HepG2 (cell line): ENCODE results near the gene MS4A14. TPM values are rescaled to one million over a fixed set of nuclear protein-coding genes. Genes with fewer than 3 reads are reported as not detected.

Source experiments
- ATAC-seq: fragments of 200-7000 bp; cut with Tn5 transposase; 3 replicates; pipeline ENCODE4 v1.9.1; 2020; ENCODE audit warnings: mild to moderate bottlenecking, moderate library complexity
- BruUV-seq: library from RNA; stranded (reverse); fragments of 400-500 nt; replicated peaks from 2 replicates; lab custom pipeline; 2021; lab: Mats Ljungman, UMichigan
- CTCF ChIA-PET: fragments of 300-600 bp; formaldehyde crosslinking; extraction: SDS; loops from one replicate; lab custom pipeline; 2021; ENCODE audit warnings: low total read pairs, inconsistent platforms, low intra/inter-chr PET ratio; lab: Yijun Ruan, JAX
- POLR2A ChIA-PET: fragments of 350-600 bp; sonication (Branson Sonifier 250); formaldehyde crosslinking; loops from one replicate; lab custom pipeline; 2020; ENCODE audit warnings: antibody characterized with exemption, inconsistent platforms; lab: Yijun Ruan, JAX
- DNase-seq: peaks from one replicate; pipeline ENCODE4 v3.0.0-alpha.2; 2015; ENCODE audit warnings: low spot score
- FAIRE-seq: peaks from 3 replicates; lab custom pipeline; 2011; peaks lifted over from hg19 to GRCh38; lab: Jason Lieb, UNC
- H2AFZ ChIP-seq: one replicate; pipeline ENCODE4 v1.6.1; 2011; ENCODE audit warnings: low read length, inconsistent platforms
- H3K27ac ChIP-seq: fragments of 300-600 bp; 3 replicates; pipeline ENCODE4 v1.8.0; 2011; ENCODE audit warnings: mixed run types, mild to moderate bottlenecking, mixed read lengths, low read length, inconsistent platforms; ENCODE audit not compliant: insufficient read depth; ENCODE audit errors: extremely low read length
- H3K27me3 ChIP-seq, 2 experiments: fragments of 200-600 bp in 1 of 2; 2 replicates in 1 of 2; 3 replicates in 1 of 2; pipeline versions ENCODE4 v1.6.0 to v1.8.0; 2011; ENCODE audit warnings: low read length in 2 of 2, mild to moderate bottlenecking in 2 of 2, moderate library complexity in 2 of 2, inconsistent platforms in 1 of 2; ENCODE audit not compliant: insufficient read depth in 2 of 2, control insufficient read depth in 1 of 2
- H3K36me3 ChIP-seq, 2 experiments: fragments of 200-600 bp in 1 of 2; replicated peaks in 1 of 2; 2 replicates in 1 of 2; 3 replicates in 1 of 2; pipeline versions ENCODE4 v1.5.1 to v1.8.0; 2011; ENCODE audit warnings: low read length in 2 of 2, inconsistent platforms in 1 of 2; ENCODE audit not compliant: insufficient read depth in 2 of 2, control insufficient read depth in 1 of 2
- H3K4me1 ChIP-seq: 2 replicates; pipeline ENCODE4 v1.5.1; 2012; ENCODE audit warnings: low read length, inconsistent platforms; ENCODE audit not compliant: insufficient read depth
- H3K4me2 ChIP-seq: 2 replicates; pipeline ENCODE4 v1.6.0; 2011; ENCODE audit warnings: low read depth, low read length, inconsistent platforms
- H3K4me3 ChIP-seq, 3 experiments: fragments of 200-600 bp in 1 of 3; sonication (generic), shearing (Covaris generic) in 1 of 3; replicated peaks in 1 of 3; 2 replicates each; pipeline ENCODE4 v1.5.1; 2011 to 2016; ENCODE audit warnings: low read length in 3 of 3, inconsistent platforms in 2 of 3, low read depth in 2 of 3, mild to moderate bottlenecking in 2 of 3, control low read depth in 1 of 3, mixed read lengths in 1 of 3; ENCODE audit not compliant: insufficient read depth in 1 of 3
- H3K79me2 ChIP-seq: one replicate; pipeline ENCODE4 v1.6.1; 2011; ENCODE audit warnings: low read length, inconsistent platforms; ENCODE audit not compliant: insufficient read depth
- H3K9ac ChIP-seq: 2 replicates; pipeline ENCODE4 v1.6.0; 2011; ENCODE audit warnings: mild to moderate bottlenecking, low read depth, low read length, inconsistent platforms; ENCODE audit not compliant: insufficient read depth
- H3K9me3 ChIP-seq: 2 replicates; pipeline ENCODE4 v1.5.1; 2012; ENCODE audit warnings: mild to moderate bottlenecking, low read length
- H4K20me1 ChIP-seq: 2 replicates; pipeline ENCODE4 v1.6.0; 2011; ENCODE audit warnings: inconsistent platforms, mild to moderate bottlenecking, low read length, moderate library complexity; ENCODE audit not compliant: insufficient read depth
- BRD4 ChIP-seq: sonication (generic); formaldehyde crosslinking; IDR thresholded peaks from 2 replicates; pipeline ENCODE4 v1.4.0; 2020; ENCODE audit warnings: missing genetic modification reagents
- CCDC6 ChIP-seq: sonication (generic); formaldehyde crosslinking; IDR thresholded peaks from 2 replicates; pipeline ENCODE4 v1.8.1; 2022; ENCODE audit warnings: mild to moderate bottlenecking, missing genetic modification reagents, moderate library complexity
- ZMAT3 ChIP-seq: sonication (generic); formaldehyde crosslinking; conservative IDR thresholded peaks from 2 replicates; pipeline ENCODE4 v1.7.0; 2021; ENCODE audit warnings: missing genetic modification reagents
- WGBS: methylation state at CpG from one replicate; pipeline ENCODE4 v1.1.6; 2017; ENCODE audit warnings: low lambda C conversion rate; 5-methylcytosine and 5-hydroxymethylcytosine counted together
- in situ Hi-C: cut with HindIII; loops from 2 replicates; pipeline ENCODE4 v1.10.0; 2017; ENCODE audit warnings: low pct_unique_long_range_greater_than_20kb; ENCODE audit not compliant: extremely low pct_ligation_motif_present
- intact Hi-C: fragments of 100-400 bp; cut with micrococcal nuclease; formaldehyde crosslinking; loops from one replicate; pipeline ENCODE4 v1.10.0; 2022; ENCODE audit not compliant: unreplicated experiment
- polyA plus RNA-seq, 8 experiments: library from polyadenylated mRNA; depleted of rRNA in 3 of 8; stranded (reverse) in 7 of 8; unstranded in 1 of 8; fragments of >200 nt; fragmentation: Illumina TruSeq in 4 of 8; extraction: Trizol in 4 of 8; gene quantifications; 2 replicates each; pipeline versions ENCODE4 v1.2.1 to v1.2.3, GENCODE V29; 2011 to 2016; ENCODE audit warnings: low read depth in 4 of 8, missing spikeins in 1 of 8, mixed read lengths in 1 of 8; ENCODE audit not compliant: insufficient read depth in 1 of 8
- total RNA-seq, 5 experiments: library from RNA; depleted of rRNA; stranded (reverse); fragments of >200 nt; fragmentation: Illumina TruSeq; extraction: Trizol; gene quantifications; 2 replicates each; pipeline ENCODE4 v1.2.3, GENCODE V29; 2016; ENCODE audit warnings: low read depth in 1 of 5

Gene MS4A14
- total and polyA plus RNA-seq, 2 of the 13 experiments (the other 11 are each of a cell fraction or from before 2014, with no cell fraction given), result not detected

DNA sequence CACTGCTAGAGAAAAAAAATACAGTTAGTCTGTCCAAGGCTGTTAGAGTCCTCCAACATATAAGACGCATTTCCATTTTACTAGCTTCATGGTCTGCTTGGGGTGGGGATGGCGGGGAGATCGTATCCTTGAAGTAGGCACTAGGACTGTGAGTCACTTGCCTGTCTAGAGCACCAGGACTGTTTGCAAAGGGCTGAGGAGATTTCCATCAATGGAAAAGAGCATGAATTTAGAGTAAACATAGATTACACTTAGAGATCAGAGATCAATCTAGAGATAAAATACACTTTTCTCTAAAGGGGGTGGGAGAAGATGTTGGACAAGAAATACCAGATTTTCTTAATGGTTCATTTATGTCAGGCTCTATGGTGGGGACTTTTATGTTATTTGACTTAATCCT is 19.7 kb upstream of the MS4A14 start:
- Histone ChIP-seq H2AFZ (no peak overlapping the region), H3K4me3 (no peak overlapping the region), H3K27me3 (peaks cover 0 to 10% of the 10 kb centered on the region in 2 experiments; a peak in 2 of 5 replicates), H3K9me3 (no peaks in the 10 kb centered on the region), H3K79me2 (no peaks in the 10 kb centered on the region), H3K4me1 (no peaks in the 10 kb centered on the region), H4K20me1 (no peaks in the 10 kb centered on the region), H3K9ac (no peak overlapping the region), H3K27ac (no peak overlapping the region)
- no TSS peak for BruUV-seq
- ATAC-seq, result no peak
- 19% methylated on average over 3 of the region's 3 CpGs for WGBS
- DNase-seq, result no peak
- intact Hi-C loops, result no loop called here
- FAIRE-seq, result no peak
- CTCF ChIA-PET, result no interaction called here
- no peak for TF ChIP-seq BRD4 (CRISPR knock-in tag)
- TF ChIP-seq, all 625 proteins: peak for 0
- in situ Hi-C loops, result no loop called here
- Histone ChIP-seq H3K4me2 (no peak overlapping the region), H3K36me3 (no peaks in the 10 kb centered on the region)
- POLR2A ChIA-PET, result no interaction called here

DNA sequence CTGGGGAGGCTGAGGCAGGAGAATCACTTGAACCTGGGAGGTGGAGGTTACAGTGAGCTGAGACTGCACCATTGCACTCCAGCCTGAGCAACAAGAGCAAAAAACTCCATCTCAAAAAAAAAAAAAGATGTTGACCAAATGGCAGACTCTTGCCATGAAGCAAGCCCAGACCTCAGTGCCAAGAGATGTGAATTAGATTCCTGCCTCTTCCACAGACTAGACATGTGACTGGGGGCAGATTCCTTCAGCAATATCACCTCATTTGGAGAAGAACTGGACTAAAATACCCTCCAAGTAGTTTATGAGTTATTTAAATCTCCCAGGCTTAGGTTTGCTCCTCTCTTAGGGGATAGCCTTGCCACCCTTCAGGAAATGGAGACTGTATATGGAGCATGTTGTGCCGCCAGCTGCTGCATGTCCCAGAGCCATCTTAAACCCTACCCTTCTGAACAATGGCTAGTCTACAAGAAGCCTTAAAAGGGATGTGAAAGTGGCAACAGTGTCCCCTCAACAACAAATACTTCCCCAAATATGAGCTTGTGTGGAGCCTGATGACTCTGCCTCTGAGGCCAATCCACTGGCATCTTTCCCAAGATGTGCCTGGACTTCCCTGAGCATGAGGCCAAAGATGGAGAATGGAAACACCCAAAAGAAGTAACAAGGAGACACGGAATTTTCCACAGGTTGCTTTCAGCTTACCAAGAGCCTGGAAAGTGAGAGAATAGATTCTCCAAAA is 18.7 kb upstream of the MS4A14 start:
- Histone ChIP-seq H3K36me3 (no peaks in the 10 kb centered on the region), H2AFZ (no peak overlapping the region), H3K4me2 (no peak overlapping the region), H3K4me1 (no peaks in the 10 kb centered on the region), H3K4me3 (no peak overlapping the region), H3K27ac (no peak overlapping the region), H3K9me3 (no peaks in the 10 kb centered on the region), H3K27me3 (peaks cover 0 to 10% of the 10 kb centered on the region in 2 experiments; a peak in 1 of 5 replicates), H4K20me1 (no peaks in the 10 kb centered on the region), H3K79me2 (no peaks in the 10 kb centered on the region), H3K9ac (no peak overlapping the region)
- in situ Hi-C loops, result no loop called here
- 7% methylated on average over 2 of the region's 2 CpGs for WGBS
- no peak for ATAC-seq
- no peak for TF ChIP-seq ZMAT3
- no peak for TF ChIP-seq CCDC6 (CRISPR knock-in tag)
- intact Hi-C loops, result no loop called here
- DNase-seq, result no peak
- no TSS peak for BruUV-seq
- POLR2A ChIA-PET, result no interaction called here
- no peak for FAIRE-seq
- CTCF ChIA-PET, result no interaction called here
